IMR-90 (cell line): ENCODE results near the gene ADAMTSL5.
A peak's percentile ranks its signal among the peaks of the same experiment; 100 is the strongest.

Experiments
- CEBPB ChIP-seq: IDR thresholded peaks from 2 replicates; pipeline ENCODE4 v1.6.1; 2012; ENCODE audit warnings: low read depth, low read length, improper control_type of control experiment
- POLR2A ChIP-seq: IDR thresholded peaks from 2 replicates; pipeline ENCODE4 v1.6.1; 2012; ENCODE audit warnings: mild to moderate bottlenecking, low read depth, low read length
- TF ChIP-seq, protein P1 (sequence below): conservative IDR thresholded peaks from 2 replicates; pipeline ENCODE4 v1.5.1; 2012; ENCODE audit warnings: mild to moderate bottlenecking, low read depth, low read length, improper control_type of control experiment

GRCh38 chr19:1512671-1513498 is at the start of gene ADAMTSL5:
- TF ChIP-seq POLR2A (no peak), CEBPB (no peak)
- TF ChIP-seq, protein P1, sequence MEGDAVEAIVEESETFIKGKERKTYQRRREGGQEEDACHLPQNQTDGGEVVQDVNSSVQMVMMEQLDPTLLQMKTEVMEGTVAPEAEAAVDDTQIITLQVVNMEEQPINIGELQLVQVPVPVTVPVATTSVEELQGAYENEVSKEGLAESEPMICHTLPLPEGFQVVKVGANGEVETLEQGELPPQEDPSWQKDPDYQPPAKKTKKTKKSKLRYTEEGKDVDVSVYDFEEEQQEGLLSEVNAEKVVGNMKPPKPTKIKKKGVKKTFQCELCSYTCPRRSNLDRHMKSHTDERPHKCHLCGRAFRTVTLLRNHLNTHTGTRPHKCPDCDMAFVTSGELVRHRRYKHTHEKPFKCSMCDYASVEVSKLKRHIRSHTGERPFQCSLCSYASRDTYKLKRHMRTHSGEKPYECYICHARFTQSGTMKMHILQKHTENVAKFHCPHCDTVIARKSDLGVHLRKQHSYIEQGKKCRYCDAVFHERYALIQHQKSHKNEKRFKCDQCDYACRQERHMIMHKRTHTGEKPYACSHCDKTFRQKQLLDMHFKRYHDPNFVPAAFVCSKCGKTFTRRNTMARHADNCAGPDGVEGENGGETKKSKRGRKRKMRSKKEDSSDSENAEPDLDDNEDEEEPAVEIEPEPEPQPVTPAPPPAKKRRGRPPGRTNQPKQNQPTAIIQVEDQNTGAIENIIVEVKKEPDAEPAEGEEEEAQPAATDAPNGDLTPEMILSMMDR: peak; percentile 39
